DOHH2 (cell line): ENCODE measurements around the gene FNBP1L.

Experiments
- H3F3A ChIP-seq: fragments of 200-600 bp; sonication (generic), shearing (Covaris generic); 2 replicates; pipeline ENCODE4 v1.6.0; 2016; ENCODE audit warnings: antibody characterized with exemption, mild to moderate bottlenecking; ENCODE audit not compliant: control insufficient read depth, insufficient read depth
- H3K27ac ChIP-seq: fragments of 200-600 bp; sonication (generic); 2 replicates; pipeline ENCODE4 v1.5.1; 2014; ENCODE audit warnings: low read depth, mild to moderate bottlenecking, low read length, moderate library complexity
- H3K27me3 ChIP-seq: fragments of 200-600 bp; sonication (generic); 2 replicates; pipeline ENCODE4 v1.6.1; 2014; ENCODE audit warnings: mild to moderate bottlenecking, low read length, mixed read lengths; ENCODE audit not compliant: control insufficient read depth
- H3K36me3 ChIP-seq: fragments of 200-600 bp; sonication (generic); 2 replicates; pipeline ENCODE4 v1.6.1; 2014; ENCODE audit warnings: mild to moderate bottlenecking, low read length, moderate library complexity, mixed read lengths; ENCODE audit not compliant: control insufficient read depth
- H3K4me1 ChIP-seq: fragments of 200-600 bp; sonication (generic); 2 replicates; pipeline ENCODE4 v1.6.1; 2014; ENCODE audit warnings: mild to moderate bottlenecking, low read length, mixed read lengths; ENCODE audit not compliant: control insufficient read depth
- H3K4me2 ChIP-seq: fragments of 200-600 bp; sonication (generic); 2 replicates; pipeline ENCODE4 v1.6.0; 2014; ENCODE audit warnings: mild to moderate bottlenecking, low read length, moderate library complexity
- H3K4me3 ChIP-seq: fragments of 200-600 bp; sonication (generic); 2 replicates; pipeline ENCODE4 v1.5.1; 2014; ENCODE audit warnings: mild to moderate bottlenecking, low read length, mixed read lengths
- H3K79me2 ChIP-seq: fragments of 200-600 bp; sonication (generic); 2 replicates; pipeline ENCODE4 v1.6.1; 2014; ENCODE audit warnings: mild to moderate bottlenecking, low read length, mixed read lengths; ENCODE audit not compliant: control insufficient read depth
- H3K9me2 ChIP-seq: fragments of 200-600 bp; sonication (generic); replicated peaks from 2 replicates; pipeline ENCODE4 v1.6.1; 2014; ENCODE audit warnings: mild to moderate bottlenecking, low read length, mixed read lengths; ENCODE audit not compliant: control insufficient read depth
- H3K9me3 ChIP-seq: fragments of 200-600 bp; sonication (generic); 2 replicates; pipeline ENCODE4 v1.6.1; 2014; ENCODE audit warnings: antibody characterized with exemption, low read length, mixed read lengths; ENCODE audit not compliant: control insufficient read depth, insufficient read depth
- H4K20me1 ChIP-seq: fragments of 200-600 bp; sonication (generic); 2 replicates; pipeline ENCODE4 v1.6.0; 2014; ENCODE audit warnings: low read depth, mild to moderate bottlenecking, antibody characterized with exemption, low read length, moderate library complexity; ENCODE audit not compliant: control insufficient read depth, insufficient read depth
- CTCF ChIP-seq: fragments of 200-600 bp; sonication (generic); IDR thresholded peaks from one replicate; pipeline ENCODE4 v1.5.1; 2014; ENCODE audit warnings: antibody characterized with exemption, mild to moderate bottlenecking, low read depth, low read length; ENCODE audit not compliant: poor library complexity, severe bottlenecking
- EZH2phosphoT487 ChIP-seq: fragments of 200-600 bp; sonication (generic); IDR thresholded peaks from 2 replicates; pipeline ENCODE4 v1.6.1; 2017; ENCODE audit warnings: borderline replicate concordance, mild to moderate bottlenecking, antibody characterized with exemption, low read length, moderate library complexity, mixed read lengths

The FNBP1L gene

GRCh38 chr1:93576346-93576745, 128.4 kb downstream of the FNBP1L start:
- H3K9me2 ChIP-seq, result no peaks in the 10 kb centered on the region
- H4K20me1 ChIP-seq, result no peaks in the 10 kb centered on the region
- H3K27me3 ChIP-seq, result no peaks in the 10 kb centered on the region
- H3F3A ChIP-seq, result no peaks in the 10 kb centered on the region
- peaks cover 91% of the 10 kb centered on the region for H3K36me3 ChIP-seq
- TF ChIP-seq EZH2phosphoT487, result no peak
- no peak for TF ChIP-seq CTCF
- no peak overlapping the region for H3K4me2 ChIP-seq
- no peaks in the 10 kb centered on the region for H3K9me3 ChIP-seq
- no peak overlapping the region for H3K27ac ChIP-seq
- no peaks in the 10 kb centered on the region for H3K4me1 ChIP-seq
- H3K79me2 ChIP-seq, result no peaks in the 10 kb centered on the region; the same call in 1 of the 2 replicates
- H3K4me3 ChIP-seq, result no peak overlapping the region

GRCh38 chr1:93576746-93577145, 128.8 kb downstream of the FNBP1L start:
- no peaks in the 10 kb centered on the region for H3K27me3 ChIP-seq
- no peaks in the 10 kb centered on the region for H3F3A ChIP-seq
- no peak for TF ChIP-seq EZH2phosphoT487
- no peak for TF ChIP-seq CTCF
- no peaks in the 10 kb centered on the region for H4K20me1 ChIP-seq
- no peaks in the 10 kb centered on the region; the same call in 1 of the 2 replicates for H3K79me2 ChIP-seq
- no peaks in the 10 kb centered on the region for H3K9me2 ChIP-seq
- no peaks in the 10 kb centered on the region for H3K9me3 ChIP-seq
- peaks cover 88% of the 10 kb centered on the region for H3K36me3 ChIP-seq
- no peak overlapping the region for H3K27ac ChIP-seq
- H3K4me3 ChIP-seq, result no peak overlapping the region
- H3K4me2 ChIP-seq, result no peak overlapping the region
- H3K4me1 ChIP-seq, result no peaks in the 10 kb centered on the region

- Histone ChIP-seq H3K36me3 (peaks cover 88% of the 10 kb centered on the region), H3F3A (no peaks in the 10 kb centered on the region), H3K9me2 (no peaks in the 10 kb centered on the region), H3K4me1 (no peaks in the 10 kb centered on the region), H3K4me3 (no peak overlapping the region), H3K4me2 (no peak overlapping the region), H4K20me1 (no peaks in the 10 kb centered on the region), H3K79me2 (no peaks in the 10 kb centered on the region; the same call in 1 of the 2 replicates), H3K27me3 (no peaks in the 10 kb centered on the region), H3K9me3 (no peaks in the 10 kb centered on the region), H3K27ac (no peak overlapping the region)
- TF ChIP-seq CTCF (no peak), EZH2phosphoT487 (no peak)
Measured at GRCh38 chr1:93577536-93578432, 129.9 kb downstream of the FNBP1L start.
